GM12878 (cell line): ENCODE results near the gene PTPRN2.

Experiments
- BHLHE40 ChIP-seq, 2 experiments: fragments of 450-650 bp in 1 of 2; IDR thresholded peaks; 2 replicates each; pipeline ENCODE4 v1.6.1; 2011 to 2017; ENCODE audit warnings: low read depth in 2 of 2, borderline replicate concordance in 1 of 2, improper control_type of control experiment in 1 of 2, low read length in 1 of 2, mild to moderate bottlenecking in 1 of 2
- CBX3 ChIP-seq: fragments of 200-600 bp; sonication (generic); IDR thresholded peaks from 2 replicates; pipeline ENCODE4 v1.6.1; 2016; ENCODE audit warnings: low read depth, borderline replicate concordance
- CTCF ChIP-seq, 3 experiments: IDR thresholded peaks in 2 of 3; conservative IDR thresholded peaks in 1 of 3; 2 replicates each; pipeline ENCODE4 v1.5.1; 2011; ENCODE audit warnings: low read depth in 3 of 3, low read length in 3 of 3, mild to moderate bottlenecking in 3 of 3, control low read depth in 2 of 3, moderate library complexity in 2 of 3, inconsistent platforms in 1 of 3, mixed read lengths in 1 of 3; ENCODE audit not compliant: control insufficient read depth in 2 of 3, insufficient read depth in 1 of 3; ENCODE audit errors: extremely low read depth in 1 of 3
- ESRRA ChIP-seq: IDR thresholded peaks from 2 replicates; pipeline ENCODE4 v1.6.1; 2012; ENCODE audit warnings: mild to moderate bottlenecking, low read length, improper control_type of control experiment
- HCFC1 ChIP-seq: fragments of 150-350 bp; IDR thresholded peaks from 2 replicates; pipeline ENCODE4 v1.6.1; 2014; ENCODE audit warnings: low read length
- MXI1 ChIP-seq: fragments of 150-350 bp; IDR thresholded peaks from 2 replicates; pipeline ENCODE4 v1.6.1; 2011; ENCODE audit warnings: low read depth, mild to moderate bottlenecking, inconsistent platforms, low read length, improper control_type of control experiment
- NFIC ChIP-seq: IDR thresholded peaks from 2 replicates; pipeline ENCODE4 v1.6.1; 2012; ENCODE audit warnings: low read depth, mild to moderate bottlenecking, inconsistent platforms, low read length, moderate library complexity
- POLR2A ChIP-seq: IDR thresholded peaks from 2 replicates; pipeline ENCODE4 v1.6.1; 2011; ENCODE audit warnings: low read depth, mild to moderate bottlenecking, low read length
- SUPT20H ChIP-seq: IDR thresholded peaks from 2 replicates; pipeline ENCODE4 v1.6.1; 2011; ENCODE audit warnings: low read depth, mild to moderate bottlenecking, low read length, moderate library complexity, borderline replicate concordance; ENCODE audit not compliant: control insufficient read depth
- SUZ12 ChIP-seq: fragments of 200-600 bp; sonication (generic); IDR thresholded peaks from one replicate; pipeline ENCODE4 v1.6.1; 2018; ENCODE audit warnings: antibody characterized with exemption, mild to moderate bottlenecking; ENCODE audit not compliant: unreplicated experiment
- TAF1 ChIP-seq: IDR thresholded peaks from 2 replicates; pipeline ENCODE4 v1.6.1; 2011; ENCODE audit warnings: mild to moderate bottlenecking, low read depth, low read length, borderline replicate concordance
- ZNF274 ChIP-seq: IDR thresholded peaks from one replicate; pipeline ENCODE4 v1.8.0; 2011; ENCODE audit not compliant: insufficient read length, insufficient read depth

GRCh38 chr7:157734676-157735640 is 852.7 kb downstream of the PTPRN2 start:
- TF ChIP-seq ESRRA (no peak), CBX3 (no peak), BHLHE40 (IDR thresholded peaks at IDR 0.05; ENCODE audit: borderline replicate concordance in 1 of 2, low read depth in 2 of 2, low read length in 1 of 2) (no peak), ZNF274 (no peak), CTCF (IDR thresholded peaks at IDR 0.05 in 2 of 3, conservative IDR thresholded peaks at IDR 0.05 in 1 of 3; ENCODE audit: control insufficient read depth in 2 of 3, extremely low read depth in 1 of 3, insufficient read depth in 1 of 3, low read depth in 3 of 3, low read length in 3 of 3) (no peak), SUZ12 (no peak), NFIC (no peak), TAF1 (no peak), MXI1 (no peak), SUPT20H (no peak), HCFC1 (no peak), POLR2A (no peak)
